Endothelial cell of umbilical vein (primary cell): ENCODE measurements around the gene CRYAB. TPM values are rescaled to one million over a fixed set of nuclear protein-coding genes. Genes with fewer than 3 reads are reported as not detected.

Source experiments
- BruUV-seq: library from RNA; stranded (reverse); fragments of 400-500 nt; replicated peaks from 2 replicates; lab custom pipeline; 2021; lab: Mats Ljungman, UMichigan
- CTCF ChIA-PET: fragments of 300-600, 350-600 bp; sonication (Branson Sonifier 250); formaldehyde crosslinking; loops from one replicate; lab custom pipeline; 2021; ENCODE audit warnings: antibody characterized with exemption, inconsistent platforms; lab: Charles Lee
- POLR2A ChIA-PET: fragments of 300-600, 350-600 bp; sonication (Branson Sonifier 250); formaldehyde crosslinking; loops from one replicate; lab custom pipeline; 2021; ENCODE audit warnings: antibody characterized with exemption, inconsistent platforms; lab: Charles Lee
- DNase-seq: peaks from one replicate; pipeline ENCODE4 v3.0.0-alpha.2; 2011; ENCODE audit warnings: low read depth, low spot score
- FAIRE-seq: peaks from 2 replicates; lab custom pipeline; 2011; peaks lifted over from hg19 to GRCh38; lab: Jason Lieb, UNC
- H2AFZ ChIP-seq: 2 replicates; pipeline ENCODE4 v1.6.0; 2012; ENCODE audit warnings: low read depth, low read length, control low read depth, inconsistent platforms
- H3K27ac ChIP-seq: 2 replicates; pipeline ENCODE4 v1.5.1; 2011; ENCODE audit warnings: low read depth, mild to moderate bottlenecking, control low read depth, low read length, moderate library complexity; ENCODE audit not compliant: insufficient read depth
- H3K27me3 ChIP-seq, 2 experiments: 2 replicates each; pipeline versions ENCODE4 v1.6.0 to v1.6.1; 2011; ENCODE audit warnings: low read length in 2 of 2, mixed read lengths in 1 of 2; ENCODE audit not compliant: control insufficient read depth in 2 of 2, insufficient read depth in 2 of 2
- H3K36me3 ChIP-seq, 2 experiments: 2 replicates in 1 of 2; 3 replicates in 1 of 2; pipeline ENCODE4 v1.5.1; 2011; ENCODE audit warnings: low read length in 2 of 2, mild to moderate bottlenecking in 1 of 2, moderate library complexity in 1 of 2; ENCODE audit not compliant: control insufficient read depth in 2 of 2, insufficient read depth in 2 of 2; ENCODE audit errors: extremely low read depth in 1 of 2
- H3K4me1 ChIP-seq: 3 replicates; pipeline ENCODE4 v1.5.1; 2011; ENCODE audit warnings: mild to moderate bottlenecking, low read length; ENCODE audit not compliant: control insufficient read depth, insufficient read depth; ENCODE audit errors: extremely low read depth
- H3K4me2 ChIP-seq: 2 replicates; pipeline ENCODE4 v1.6.1; 2011; ENCODE audit warnings: low read length, control low read depth, mixed read lengths; ENCODE audit not compliant: insufficient read depth
- H3K4me3 ChIP-seq, 3 experiments: fragments of 200-600 bp in 1 of 3; sonication (generic), shearing (Covaris generic) in 1 of 3; replicated peaks in 1 of 3; 2 replicates each; pipeline ENCODE4 v1.5.1; 2011 to 2016; ENCODE audit warnings: control low read depth in 3 of 3, low read length in 3 of 3, mild to moderate bottlenecking in 2 of 3, inconsistent platforms in 1 of 3, low read depth in 1 of 3, moderate library complexity in 1 of 3; ENCODE audit not compliant: insufficient read depth in 1 of 3
- H3K79me2 ChIP-seq: 2 replicates; pipeline ENCODE4 v1.6.0; 2012; ENCODE audit warnings: low read length, inconsistent platforms; ENCODE audit not compliant: control insufficient read depth, insufficient read depth
- H3K9ac ChIP-seq: replicated peaks from 2 replicates; pipeline ENCODE3; 2011; ENCODE audit warnings: low read length, control low read depth; ENCODE audit not compliant: insufficient read depth; ENCODE audit errors: extremely low read depth
- H3K9me1 ChIP-seq: replicated peaks from 3 replicates; pipeline ENCODE4 v1.6.0; 2011; ENCODE audit warnings: mild to moderate bottlenecking, low read length; ENCODE audit not compliant: control insufficient read depth, insufficient read depth; ENCODE audit errors: extremely low read depth
- H3K9me3 ChIP-seq: replicated peaks from 2 replicates; pipeline ENCODE4 v1.5.1; 2012; ENCODE audit warnings: low read length, inconsistent platforms; ENCODE audit not compliant: control insufficient read depth, insufficient read depth
- H4K20me1 ChIP-seq: replicated peaks from 2 replicates; pipeline ENCODE3; 2011; ENCODE audit warnings: mild to moderate bottlenecking, low read length; ENCODE audit not compliant: control insufficient read depth, insufficient read depth; ENCODE audit errors: extremely low read depth
- EZH2 ChIP-seq: IDR thresholded peaks from 2 replicates; pipeline ENCODE4 v1.6.1; 2012; ENCODE audit warnings: borderline replicate concordance, low read depth, mild to moderate bottlenecking, moderate library complexity, low read length, inconsistent platforms; ENCODE audit not compliant: severe bottlenecking
- FOS ChIP-seq: IDR thresholded peaks from 2 replicates; pipeline ENCODE4 v1.6.1; 2011; ENCODE audit warnings: mild to moderate bottlenecking, low read length, moderate library complexity, borderline replicate concordance; ENCODE audit not compliant: insufficient read depth
- GATA2 ChIP-seq: IDR thresholded peaks from 2 replicates; pipeline ENCODE4 v1.7.0; 2011; ENCODE audit warnings: low read depth, mild to moderate bottlenecking, moderate library complexity, mixed read lengths, low read length; ENCODE audit not compliant: insufficient read length, insufficient read depth
- JUN ChIP-seq: IDR thresholded peaks from 2 replicates; pipeline ENCODE4 v1.6.1; 2011; ENCODE audit warnings: borderline replicate concordance, low read depth; ENCODE audit not compliant: insufficient read length, insufficient read depth
- MYC ChIP-seq: IDR thresholded peaks from one replicate; pipeline ENCODE4 v1.6.1; 2011; ENCODE audit warnings: mild to moderate bottlenecking, low read depth, low read length
- POLR2A ChIP-seq: IDR thresholded peaks from 2 replicates; pipeline ENCODE4 v1.6.1; 2012; ENCODE audit warnings: low read depth, mild to moderate bottlenecking, control low read depth, low read length
- POLR2AphosphoS5 ChIP-seq: IDR thresholded peaks from 2 replicates; pipeline ENCODE4 v1.6.1; 2012; ENCODE audit warnings: low read depth, mild to moderate bottlenecking, control low read depth, low read length, moderate library complexity; ENCODE audit not compliant: insufficient read depth
- dilution Hi-C: fragments of 300-500 bp; cut with MboI; formaldehyde crosslinking; loops from one replicate; pipeline ENCODE4 v1.15.0; 2019; ENCODE audit warnings: low sequenced_read_pairs; ENCODE audit not compliant: extremely low pct_ligation_motif_present
- intact Hi-C: fragments of 100-400 bp; cut with micrococcal nuclease; formaldehyde crosslinking; loops from one replicate; pipeline ENCODE4 v1.10.0; 2022
- polyA plus RNA-seq, 4 experiments: library from polyadenylated mRNA; depleted of rRNA in 3 of 4; stranded (reverse) in 3 of 4; unstranded in 1 of 4; fragments of >200 nt; gene quantifications; 2 replicates each; pipeline versions ENCODE4 v1.2.1 to v1.2.3, GENCODE V29; 2011 to 2012; ENCODE audit warnings: missing spikeins in 1 of 4
- total RNA-seq: library from RNA; stranded (reverse); gene quantifications from 2 replicates; pipeline ENCODE4 v1.2.3, GENCODE V29; 2021
- TF ChIP-seq, protein P1 (sequence below): IDR thresholded peaks from 2 replicates; pipeline ENCODE4 v1.6.1; 2011; ENCODE audit not compliant: insufficient read depth, insufficient read length
- TF ChIP-seq, protein P2 (sequence below), 2 donors: IDR thresholded peaks; 1 replicate in 1 of 2; 2 replicates in 1 of 2; pipeline ENCODE4 v1.5.1; 2011; ENCODE audit warnings: low read length in 2 of 2, mild to moderate bottlenecking in 2 of 2, moderate library complexity in 2 of 2, control low read depth in 1 of 2, inconsistent platforms in 1 of 2, low read depth in 1 of 2; ENCODE audit not compliant: insufficient read depth in 1 of 2; ENCODE audit errors: extremely low read depth in 1 of 2

CRYAB gene
- total and polyA plus RNA-seq, 2 donors (not counting 3 experiments of a cell fraction or from before 2014, with no cell fraction given) = 0.48 TPM; not detected in 1

DNA sequence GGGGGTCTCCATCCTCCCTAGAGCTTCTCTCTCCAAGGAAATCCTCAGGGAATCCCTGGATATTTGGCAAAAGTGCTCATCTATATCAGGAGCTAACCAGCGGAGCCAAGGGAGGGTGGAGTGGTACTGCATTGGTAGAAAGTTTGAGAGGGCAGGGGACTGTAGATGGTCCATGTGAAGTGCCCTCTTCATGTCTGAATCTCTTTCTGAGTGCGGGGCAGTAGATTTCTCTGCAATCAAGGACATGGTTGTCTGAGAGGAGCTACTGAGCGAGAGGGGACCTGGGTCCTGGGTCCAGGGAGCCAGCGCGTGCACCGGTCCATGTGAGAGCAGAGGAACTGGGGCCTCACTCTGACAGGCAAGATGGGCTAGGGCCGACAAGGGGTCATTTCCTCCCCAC is 26.3 kb upstream of the CRYAB start:
- ChIA-PET CTCF (interaction anchor here (0.6 to 3.6 kb wide), 9 partner anchors 9 to 59 kb away, joined by 3 to 47 read pairs (median 3); no protein-coding TSS in a partner anchor), POLR2A (interaction anchor here (1.2 kb wide), 1 partner anchor 11 kb away, joined by 3 read pairs; no protein-coding TSS in a partner anchor)
- DNase-seq = peak; percentile 31
- Histone ChIP-seq H4K20me1 (no peaks in the 10 kb centered on the region), H3K9ac (peak overlapping the region; percentile 72), H3K4me1 (peaks cover 42% of the 10 kb centered on the region), H3K27ac (peak overlapping the region; percentile 94), H3K36me3 (no peaks in the 10 kb centered on the region), H3K79me2 (peaks cover 20% of the 10 kb centered on the region), H2AFZ (peak overlapping the region; percentile 89), H3K4me3 (peak overlapping the region; percentile 62 to 76 (median 64)), H3K9me1 (no peaks in the 10 kb centered on the region), H3K4me2 (peak overlapping the region; percentile 70), H3K9me3 (no peaks in the 10 kb centered on the region), H3K27me3 (no peaks in the 10 kb centered on the region)
- dilution Hi-C loops (no loop called here), intact Hi-C loops (loop anchor here (1.0 kb wide), 2 partner anchors 39 to 59 kb away; partner anchors contain the start of genes CFAP68 and FDXACB1)
- no TSS peak for BruUV-seq
- FAIRE-seq = peak; percentile 49
- TF ChIP-seq, protein P1, sequence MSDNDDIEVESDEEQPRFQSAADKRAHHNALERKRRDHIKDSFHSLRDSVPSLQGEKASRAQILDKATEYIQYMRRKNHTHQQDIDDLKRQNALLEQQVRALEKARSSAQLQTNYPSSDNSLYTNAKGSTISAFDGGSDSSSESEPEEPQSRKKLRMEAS = no peak
- TF ChIP-seq MYC (no peak), FOS (no peak), POLR2A (no peak), GATA2 (no peak), POLR2AphosphoS5 (no peak), EZH2 (no peak), JUN (no peak)
- TF ChIP-seq, protein P2, sequence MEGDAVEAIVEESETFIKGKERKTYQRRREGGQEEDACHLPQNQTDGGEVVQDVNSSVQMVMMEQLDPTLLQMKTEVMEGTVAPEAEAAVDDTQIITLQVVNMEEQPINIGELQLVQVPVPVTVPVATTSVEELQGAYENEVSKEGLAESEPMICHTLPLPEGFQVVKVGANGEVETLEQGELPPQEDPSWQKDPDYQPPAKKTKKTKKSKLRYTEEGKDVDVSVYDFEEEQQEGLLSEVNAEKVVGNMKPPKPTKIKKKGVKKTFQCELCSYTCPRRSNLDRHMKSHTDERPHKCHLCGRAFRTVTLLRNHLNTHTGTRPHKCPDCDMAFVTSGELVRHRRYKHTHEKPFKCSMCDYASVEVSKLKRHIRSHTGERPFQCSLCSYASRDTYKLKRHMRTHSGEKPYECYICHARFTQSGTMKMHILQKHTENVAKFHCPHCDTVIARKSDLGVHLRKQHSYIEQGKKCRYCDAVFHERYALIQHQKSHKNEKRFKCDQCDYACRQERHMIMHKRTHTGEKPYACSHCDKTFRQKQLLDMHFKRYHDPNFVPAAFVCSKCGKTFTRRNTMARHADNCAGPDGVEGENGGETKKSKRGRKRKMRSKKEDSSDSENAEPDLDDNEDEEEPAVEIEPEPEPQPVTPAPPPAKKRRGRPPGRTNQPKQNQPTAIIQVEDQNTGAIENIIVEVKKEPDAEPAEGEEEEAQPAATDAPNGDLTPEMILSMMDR (IDR thresholded peaks at IDR 0.05; ENCODE audit: extremely low read depth in 1 of 2, insufficient read depth in 1 of 2, low read depth in 1 of 2, low read length in 2 of 2) = no peak
